Muscle layer of duodenum (tissue), 2 donors: ENCODE data around the gene FMC1.
"Not testable (repeated sequence)": the region's sequence is repeated elsewhere in the genome, so short reads cannot be mapped to it uniquely, and the experiment has no call there.

Source experiments
- H3K27ac ChIP-seq: one replicate; pipeline ENCODE4 v1.7.0; 2013; ENCODE audit warnings: mild to moderate bottlenecking, low read length
- H3K27me3 ChIP-seq: one replicate; pipeline ENCODE4 v1.7.0; 2013; ENCODE audit warnings: low read depth, mild to moderate bottlenecking, control low read depth, low read length
- H3K36me3 ChIP-seq, 2 donors: one replicate each; pipeline ENCODE4 v1.7.0; 2013; ENCODE audit warnings: low read length in 2 of 2, control low read depth in 1 of 2, mild to moderate bottlenecking in 1 of 2; ENCODE audit not compliant: insufficient read depth in 2 of 2, control insufficient read depth in 1 of 2
- H3K4me1 ChIP-seq, 2 donors: one replicate each; pipeline ENCODE4 v1.7.0; 2013; ENCODE audit warnings: low read length in 2 of 2, mild to moderate bottlenecking in 2 of 2, control low read depth in 1 of 2, moderate library complexity in 1 of 2; ENCODE audit not compliant: insufficient read depth in 2 of 2, control insufficient read depth in 1 of 2
- H3K4me3 ChIP-seq, 2 donors: one replicate each; pipeline ENCODE4 v1.7.0; 2013; ENCODE audit warnings: low read length in 2 of 2, low read depth in 1 of 2, mild to moderate bottlenecking in 1 of 2
- H3K9me3 ChIP-seq, 2 donors: one replicate each; pipeline ENCODE4 v1.7.0; 2013; ENCODE audit warnings: low read length in 2 of 2, control low read depth in 1 of 2, mild to moderate bottlenecking in 1 of 2; ENCODE audit not compliant: control insufficient read depth in 1 of 2
- donor health status: healthy.

FMC1 gene

GRCh38 chr7:139324709-139325108 lies 16.4 kb upstream of the FMC1 start:
- H3K4me3 ChIP-seq, H3K9me3 ChIP-seq, H3K27ac ChIP-seq, H3K36me3 ChIP-seq, H3K4me1 ChIP-seq, H3K27me3 ChIP-seq: not testable (repeated sequence)

- no peaks in the 10 kb centered on the region for H3K9me3 ChIP-seq
- H3K27me3 ChIP-seq = no peaks in the 10 kb centered on the region
- H3K4me3 ChIP-seq = no peak overlapping the region
- H3K36me3 ChIP-seq = no peaks in the 10 kb centered on the region
- no peak overlapping the region for H3K27ac ChIP-seq
- H3K4me1 ChIP-seq = no peaks in the 10 kb centered on the region
Observed at GRCh38 chr7:139328375-139328774, 12.8 kb upstream of the FMC1 start.

GRCh38 chr7:139329119-139329518 lies 12.0 kb upstream of the FMC1 start:
- Histone ChIP-seq H3K27me3 (no peaks in the 10 kb centered on the region), H3K27ac (no peak overlapping the region), H3K36me3 (no peaks in the 10 kb centered on the region), H3K4me1 (no peaks in the 10 kb centered on the region), H3K4me3 (no peak overlapping the region), H3K9me3 (no peaks in the 10 kb centered on the region)

GRCh38 chr7:139330333-139331030 lies 10.7 kb upstream of the FMC1 start:
- no peaks in the 10 kb centered on the region for H3K4me1 ChIP-seq
- no peaks in the 10 kb centered on the region for H3K9me3 ChIP-seq
- H3K27ac ChIP-seq = no peak overlapping the region
- H3K27me3 ChIP-seq = no peaks in the 10 kb centered on the region
- H3K36me3 ChIP-seq = no peaks in the 10 kb centered on the region
- no peak overlapping the region for H3K4me3 ChIP-seq

GRCh38 chr7:139332697-139333359 lies 8.3 kb upstream of the FMC1 start:
- Histone ChIP-seq H3K27me3 (no peaks in the 10 kb centered on the region), H3K9me3 (no peaks in the 10 kb centered on the region), H3K27ac (no peak overlapping the region), H3K4me3 (no peak overlapping the region), H3K36me3 (no peaks in the 10 kb centered on the region), H3K4me1 (no peaks in the 10 kb centered on the region)

GRCh38 chr7:139333443-139333842 lies 7.7 kb upstream of the FMC1 start:
- H3K27me3 ChIP-seq, H3K36me3 ChIP-seq, H3K27ac ChIP-seq, H3K9me3 ChIP-seq, H3K4me1 ChIP-seq, H3K4me3 ChIP-seq: not testable (repeated sequence)

GRCh38 chr7:139334399-139335150 lies 6.6 kb upstream of the FMC1 start:
- Histone ChIP-seq H3K9me3 (no peaks in the 10 kb centered on the region), H3K27ac (no peak overlapping the region), H3K36me3 (no peaks in the 10 kb centered on the region), H3K4me1 (no peaks in the 10 kb centered on the region), H3K4me3 (no peak overlapping the region), H3K27me3 (no peaks in the 10 kb centered on the region)

GRCh38 chr7:139339025-139339424 lies 2.1 kb upstream of the FMC1 start:
- Histone ChIP-seq H3K27me3 (no peaks in the 10 kb centered on the region), H3K9me3 (no peaks in the 10 kb centered on the region), H3K4me3 (no peak overlapping the region), H3K27ac (no peak overlapping the region), H3K4me1 (peaks cover 5 to 12% of the 10 kb centered on the region in 2 donors), H3K36me3 (peaks cover 0 to 7% of the 10 kb centered on the region in 2 donors)

- peak overlapping the region; percentile 81 to 88 for H3K4me3 ChIP-seq
- no peaks in the 10 kb centered on the region for H3K9me3 ChIP-seq
- peak overlapping the region; percentile 99 for H3K27ac ChIP-seq
- peaks cover 5 to 12% of the 10 kb centered on the region in 2 donors for H3K4me1 ChIP-seq
- peaks cover 0 to 7% of the 10 kb centered on the region in 2 donors for H3K36me3 ChIP-seq
- H3K27me3 ChIP-seq = no peaks in the 10 kb centered on the region
Observed at GRCh38 chr7:139339698-139340036, 1.5 kb upstream of the FMC1 start.

GRCh38 chr7:139340037-139340807 lies 915 bp upstream of the FMC1 start:
- H3K27ac ChIP-seq = peak overlapping the region; percentile 99
- H3K27me3 ChIP-seq = no peaks in the 10 kb centered on the region
- peaks cover 5 to 12% of the 10 kb centered on the region in 2 donors for H3K4me1 ChIP-seq
- H3K36me3 ChIP-seq = peaks cover 0 to 7% of the 10 kb centered on the region in 2 donors
- H3K9me3 ChIP-seq = no peaks in the 10 kb centered on the region
- H3K4me3 ChIP-seq = peak overlapping the region; percentile 81 to 88

- Histone ChIP-seq H3K9me3 (no peaks in the 10 kb centered on the region), H3K27ac (peak overlapping the region; percentile 99), H3K27me3 (no peaks in the 10 kb centered on the region), H3K4me3 (peak overlapping the region; percentile 81 to 88), H3K36me3 (peaks cover 0 to 7% of the 10 kb centered on the region in 2 donors), H3K4me1 (peaks cover 5 to 12% of the 10 kb centered on the region in 2 donors)
Observed at GRCh38 chr7:139340808-139341057, 404 bp upstream of the FMC1 start.
